Activated T-helper 1 cell treated with anti-CD3 and anti-CD28 coated beads, Interleukin-2, amount 50 U/mL, for 16 hours (primary cell): Measurements from ENCODE around the gene BAIAP2.
"Not testable (repeated sequence)": the region's sequence is repeated elsewhere in the genome, so short reads cannot be mapped to it uniquely, and the experiment has no call there.

Source experiments
- DNase-seq, 2 donors: peaks; one replicate each; pipeline ENCODE4 v3.0.0-alpha.2; 2020; ENCODE audit warnings: low read depth in 1 of 2, low spot score in 1 of 2

Gene BAIAP2

GRCh38 chr17:81137248-81137647, 102.3 kb downstream of the BAIAP2 start:
- DNase-seq: no peak

- DNase-seq: no peak
These were observed 103.1 kb downstream of the BAIAP2 start for GRCh38 chr17:81138083-81138482.

DNA sequence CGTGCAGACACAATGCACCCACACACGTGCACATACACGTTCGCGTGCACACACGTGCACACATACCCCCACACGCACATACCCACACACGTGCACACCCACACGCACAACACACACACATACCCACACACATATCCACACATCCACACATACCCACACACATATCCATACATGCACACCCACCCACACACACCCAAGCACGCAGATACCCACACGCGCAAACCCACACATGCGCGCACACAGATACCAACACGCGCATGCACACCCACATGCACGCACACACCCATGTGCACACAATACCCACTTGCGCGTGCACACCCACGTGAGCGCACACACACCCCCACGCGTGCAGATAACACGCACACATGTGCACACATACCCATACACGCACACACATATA, 103.5 kb downstream of the BAIAP2 start:
- DNase-seq: no peak

DNA sequence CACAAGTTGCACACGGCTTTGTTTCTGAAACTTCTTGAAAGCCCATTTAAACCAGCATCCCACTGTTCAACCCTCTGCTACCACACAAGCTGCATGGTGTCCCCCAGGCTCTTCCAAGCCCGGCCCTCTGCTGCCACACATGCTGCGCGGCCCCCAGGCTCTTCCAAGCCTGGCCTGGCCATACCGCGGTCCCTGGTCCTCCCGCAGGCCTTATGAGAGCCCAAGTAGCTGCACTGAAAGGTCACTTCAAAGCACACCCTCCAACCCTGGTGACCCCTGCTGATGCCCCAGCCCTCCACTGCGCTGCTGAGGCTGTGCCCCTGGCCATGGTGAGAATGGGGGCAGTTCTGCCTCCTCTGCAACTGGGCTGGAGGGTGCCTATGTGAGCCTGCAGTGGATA, 104.5 kb downstream of the BAIAP2 start:
- no peak for DNase-seq

GRCh38 chr17:81140018-81140417, 105.1 kb downstream of the BAIAP2 start:
- no peak for DNase-seq

- DNase-seq: no peak
These were observed 105.7 kb downstream of the BAIAP2 start for GRCh38 chr17:81140695-81141094.

- peak; percentile 30 to 36 for DNase-seq
These were observed 107.6 kb downstream of the BAIAP2 start for GRCh38 chr17:81142301-81143199.

GRCh38 chr17:81143200-81143527, 108.2 kb downstream of the BAIAP2 start:
- DNase-seq: no peak

DNA sequence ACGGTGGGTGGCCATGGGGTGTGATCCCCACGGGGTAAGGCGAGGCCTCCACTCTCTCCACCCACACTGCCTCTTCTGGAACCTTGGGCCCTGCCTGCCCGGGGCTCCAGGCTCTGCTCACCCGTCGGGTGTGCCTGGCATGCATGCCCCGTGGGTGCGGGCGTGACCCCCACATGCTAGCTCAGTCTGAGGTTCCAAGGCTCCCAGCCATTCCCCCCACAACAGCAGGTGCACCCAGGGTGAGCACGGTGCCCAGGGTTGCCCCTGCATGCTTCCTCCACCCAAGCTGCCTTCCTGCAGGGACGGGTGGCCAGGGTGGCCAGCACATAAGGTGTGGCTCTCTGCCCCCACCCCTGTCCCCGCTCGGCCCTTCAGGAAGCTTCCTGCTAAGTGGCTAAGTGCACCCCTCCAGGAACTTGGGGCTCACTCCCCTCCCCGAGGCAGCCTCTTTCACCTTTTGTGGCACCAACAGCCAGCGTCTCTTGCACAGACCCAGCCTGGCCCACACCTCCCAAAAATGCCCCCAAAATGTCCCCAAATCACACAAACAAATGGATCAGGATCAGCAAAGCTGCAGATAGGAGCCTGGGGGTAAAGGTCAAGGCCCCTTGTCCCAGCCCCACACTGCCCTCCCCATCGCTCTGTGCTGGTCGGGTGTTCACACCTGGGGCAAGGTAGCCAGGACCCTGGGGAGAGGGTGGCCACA, 108.9 kb downstream of the BAIAP2 start:
- DNase-seq: no peak

- DNase-seq: no peak
These were observed 109.5 kb downstream of the BAIAP2 start for GRCh38 chr17:81144423-81144781.

- DNase-seq: not testable (repeated sequence)
These were observed 111.3 kb downstream of the BAIAP2 start for GRCh38 chr17:81146208-81146607.

DNA sequence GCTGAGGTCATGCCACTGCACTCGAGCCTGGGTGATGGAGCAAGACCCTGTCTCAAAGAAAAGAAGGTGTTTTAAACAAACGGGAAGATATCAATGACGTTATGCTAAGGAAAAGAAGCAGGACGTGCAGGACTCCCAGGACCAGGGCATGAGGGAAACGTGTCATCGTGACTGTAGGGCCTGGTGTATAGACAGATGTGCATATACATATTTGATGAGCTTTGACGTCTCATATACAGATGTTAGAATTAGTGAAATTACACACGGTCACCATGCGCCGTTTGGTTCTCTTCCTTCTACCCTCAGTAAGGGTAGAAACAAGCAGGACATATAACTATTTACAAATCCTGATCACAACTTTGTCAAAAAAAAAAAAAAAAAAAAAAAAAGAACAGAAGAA, 112.8 kb downstream of the BAIAP2 start:
- DNase-seq: no peak

DNA sequence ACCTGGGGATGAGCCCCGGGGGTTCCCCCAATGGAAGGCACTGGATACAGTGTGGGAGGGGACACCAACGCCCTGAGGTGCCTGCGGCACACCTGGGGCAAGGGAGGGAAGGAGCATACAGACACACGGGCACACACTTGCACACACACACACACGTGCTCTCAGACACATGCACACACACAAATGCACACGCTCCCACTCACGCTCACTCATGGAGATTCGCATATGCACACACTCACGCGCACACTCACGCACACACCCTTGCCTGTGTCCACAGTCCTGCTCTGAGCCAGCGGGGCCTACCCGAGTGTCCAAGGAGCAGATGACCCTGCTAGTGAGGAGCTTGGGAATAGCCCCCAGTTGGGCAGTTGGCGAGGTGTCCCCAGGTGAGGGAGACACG, 113.6 kb downstream of the BAIAP2 start:
- DNase-seq: no peak

- DNase-seq: no peak
These were observed 114.1 kb downstream of the BAIAP2 start for GRCh38 chr17:81148986-81149533.

DNA sequence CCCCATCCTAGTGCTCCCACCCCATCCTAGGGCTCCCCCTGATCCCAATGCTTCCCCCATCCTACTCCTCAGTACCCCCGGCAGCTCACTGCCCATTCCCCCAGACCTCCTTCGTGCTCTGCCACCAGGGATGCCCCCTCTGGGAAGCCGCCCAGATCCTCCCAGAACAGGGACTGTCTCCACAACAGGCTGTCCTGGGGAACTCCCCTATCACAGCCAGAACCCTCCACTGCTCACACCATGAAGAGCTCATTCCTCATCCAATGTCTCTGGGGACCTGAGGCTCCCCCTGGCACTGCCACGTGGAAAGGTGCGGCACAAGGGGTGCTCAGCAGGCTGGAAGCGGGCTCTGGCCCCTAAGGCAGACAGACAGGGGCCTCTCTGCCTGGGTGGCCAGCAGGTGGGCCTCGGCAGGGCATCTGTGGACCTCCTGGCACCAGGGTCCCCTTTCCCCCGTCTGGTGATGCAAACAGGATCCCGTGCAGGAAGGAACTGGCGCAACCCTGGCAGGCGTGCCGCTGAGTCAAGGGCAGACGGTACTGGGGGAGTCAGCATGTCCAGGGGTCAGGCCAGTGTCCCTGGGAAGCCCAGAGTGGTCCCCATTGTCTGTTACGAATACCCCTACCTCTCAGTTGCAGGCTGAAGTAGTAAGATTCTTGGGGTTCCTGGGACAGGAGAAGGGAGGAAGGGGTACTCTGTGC, 115.6 kb downstream of the BAIAP2 start:
- no peak for DNase-seq

GRCh38 chr17:81151278-81151677, 116.3 kb downstream of the BAIAP2 start:
- DNase-seq: no peak

GRCh38 chr17:81152288-81152828, 117.4 kb downstream of the BAIAP2 start:
- no peak for DNase-seq

DNA sequence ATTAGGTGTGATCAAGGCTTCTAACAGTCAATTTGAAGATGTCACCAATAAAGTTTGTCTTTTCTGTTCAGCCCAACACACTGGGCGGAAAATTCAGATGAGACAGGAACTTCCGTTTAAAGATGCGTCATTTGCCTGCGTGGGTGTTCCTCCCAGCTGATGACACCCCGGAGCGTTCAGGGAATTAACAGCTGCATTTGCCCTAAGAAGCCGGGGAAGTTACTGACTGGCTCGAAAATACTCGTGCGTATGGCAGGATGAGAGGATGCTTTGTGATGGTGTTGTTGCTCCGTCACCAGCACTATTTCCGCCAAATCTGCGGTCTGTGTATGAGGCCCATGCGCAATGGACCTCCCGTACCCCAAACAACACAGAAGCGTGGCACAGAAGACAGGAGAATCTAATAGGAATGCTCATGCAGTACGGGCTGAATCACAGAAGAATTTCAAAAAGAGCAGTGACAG, 118.4 kb downstream of the BAIAP2 start:
- DNase-seq: no peak

- not testable (repeated sequence) for DNase-seq
These were observed 119.1 kb downstream of the BAIAP2 start for GRCh38 chr17:81154016-81154415.

DNA sequence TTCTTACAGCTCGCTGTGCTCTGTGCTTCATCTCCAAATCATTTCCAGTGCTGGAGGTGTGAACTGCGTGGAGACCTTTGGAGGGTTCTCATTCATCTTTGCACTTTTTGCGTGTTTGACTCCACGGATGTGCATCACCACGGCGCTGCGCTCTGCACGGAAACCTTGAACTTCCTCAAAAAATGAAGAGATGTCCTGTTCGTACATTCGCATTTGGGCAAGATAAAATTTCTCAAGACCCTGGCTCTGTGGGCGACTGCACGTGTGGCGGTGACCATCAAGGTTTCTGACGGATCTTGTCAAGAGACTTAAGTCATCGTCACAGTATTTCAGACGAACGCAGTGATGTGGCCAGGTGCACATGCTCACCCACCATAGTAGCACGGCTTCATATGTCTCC, 120.0 kb downstream of the BAIAP2 start:
- DNase-seq: no peak
